ENCODE results near the gene PLA2G6.

The PLA2G6 gene

GRCh38 chr22:38219632-38220031 lies 38.0 kb upstream of the PLA2G6 start:
- no peak overlapping the region for H3K4me2 ChIP-seq (ENCODE audit: insufficient read depth, low read length)
- no peak overlapping the region for H3K4me3 ChIP-seq (ENCODE audit: low read depth in 1 of 2, low read length in 2 of 2)
- H3K27me3 ChIP-seq (ENCODE audit: insufficient read depth, low read length, poor library complexity) = no peaks in the 10 kb centered on the region
- no peaks in the 10 kb centered on the region for H3K79me2 ChIP-seq (ENCODE audit: insufficient read depth, low read length)
- no peaks in the 10 kb centered on the region for H4K20me1 ChIP-seq (ENCODE audit: insufficient read depth, low read length)
- peaks cover 15% of the 10 kb centered on the region for H3K36me3 ChIP-seq (ENCODE audit: insufficient read depth, low read length)
- H2AFZ ChIP-seq (ENCODE audit: low read depth, low read length) = no peak overlapping the region
- no peaks in the 10 kb centered on the region for H3K4me1 ChIP-seq (ENCODE audit: insufficient read depth, low read length)
- no peak overlapping the region for H3K27ac ChIP-seq (ENCODE audit: low read length)
- no peaks in the 10 kb centered on the region for H3K9me3 ChIP-seq (ENCODE audit: insufficient read depth, low read length, severe bottlenecking)
- TF ChIP-seq EZH2 (IDR thresholded peaks at IDR 0.05; ENCODE audit: borderline replicate concordance, low read depth, low read length, severe bottlenecking) (no peak), CTCF (IDR thresholded peaks at IDR 0.05; ENCODE audit: borderline replicate concordance, extremely low read depth, low read length, poor library complexity, severe bottlenecking) (no peak)
- DNase-seq (no peak), ATAC-seq (ENCODE audit: insufficient read depth, low read depth) (no peak)
- no peak overlapping the region for H3K9ac ChIP-seq (ENCODE audit: low read depth, low read length)

- ATAC-seq (ENCODE audit: insufficient read depth, low read depth) (no peak), DNase-seq (no peak)
- TF ChIP-seq CTCF (IDR thresholded peaks at IDR 0.05; ENCODE audit: borderline replicate concordance, extremely low read depth, low read length, poor library complexity, severe bottlenecking) (no peak), EZH2 (IDR thresholded peaks at IDR 0.05; ENCODE audit: borderline replicate concordance, low read depth, low read length, severe bottlenecking) (no peak)
- Histone ChIP-seq H4K20me1 (ENCODE audit: insufficient read depth, low read length) (no peaks in the 10 kb centered on the region; the same call in 1 of the 2 replicates), H3K4me3 (ENCODE audit: low read depth in 1 of 2, low read length in 2 of 2) (no peak overlapping the region), H3K4me2 (ENCODE audit: insufficient read depth, low read length) (no peak overlapping the region), H3K9ac (ENCODE audit: low read depth, low read length) (no peak overlapping the region), H3K79me2 (ENCODE audit: insufficient read depth, low read length) (no peaks in the 10 kb centered on the region), H3K27ac (ENCODE audit: low read length) (no peak overlapping the region), H3K9me3 (ENCODE audit: insufficient read depth, low read length, severe bottlenecking) (no peaks in the 10 kb centered on the region), H3K4me1 (ENCODE audit: insufficient read depth, low read length) (no peaks in the 10 kb centered on the region), H2AFZ (ENCODE audit: low read depth, low read length) (no peak overlapping the region), H3K36me3 (ENCODE audit: insufficient read depth, low read length) (peaks cover 10% of the 10 kb centered on the region), H3K27me3 (ENCODE audit: insufficient read depth, low read length, poor library complexity) (no peaks in the 10 kb centered on the region)
Observed at GRCh38 chr22:38218661-38219622, 37.3 kb upstream of the PLA2G6 start.

- no peak overlapping the region for H3K4me2 ChIP-seq (ENCODE audit: insufficient read depth, low read length)
- H4K20me1 ChIP-seq (ENCODE audit: insufficient read depth, low read length) = peaks cover 6% of the 10 kb centered on the region; the same call in 1 of the 2 replicates
- DNase-seq = no peak
- TF ChIP-seq EZH2 (IDR thresholded peaks at IDR 0.05; ENCODE audit: borderline replicate concordance, low read depth, low read length, severe bottlenecking) = no peak
- no peak for TF ChIP-seq CTCF (IDR thresholded peaks at IDR 0.05; ENCODE audit: borderline replicate concordance, extremely low read depth, low read length, poor library complexity, severe bottlenecking)
- no peak for ATAC-seq (ENCODE audit: insufficient read depth, low read depth)
- no peaks in the 10 kb centered on the region for H3K4me1 ChIP-seq (ENCODE audit: insufficient read depth, low read length)
- no peaks in the 10 kb centered on the region; the same call in 1 of the 2 replicates for H3K36me3 ChIP-seq (ENCODE audit: insufficient read depth, low read length)
- no peaks in the 10 kb centered on the region for H3K79me2 ChIP-seq (ENCODE audit: insufficient read depth, low read length)
- H2AFZ ChIP-seq (ENCODE audit: low read depth, low read length) = no peak overlapping the region
- no peak overlapping the region for H3K27ac ChIP-seq (ENCODE audit: low read length)
- no peaks in the 10 kb centered on the region for H3K27me3 ChIP-seq (ENCODE audit: insufficient read depth, low read length, poor library complexity)
- H3K9me3 ChIP-seq (ENCODE audit: insufficient read depth, low read length, severe bottlenecking) = no peaks in the 10 kb centered on the region
- H3K4me3 ChIP-seq (ENCODE audit: low read depth in 1 of 2, low read length in 2 of 2) = no peak overlapping the region
- no peak overlapping the region for H3K9ac ChIP-seq (ENCODE audit: low read depth, low read length)
Observed at GRCh38 chr22:38215156-38216038, 33.8 kb upstream of the PLA2G6 start.
